ENCODE data around the gene CCDC92. TPM values are rescaled to one million over a fixed set of nuclear protein-coding genes. Genes with fewer than 3 reads are reported as not detected.
A peak's percentile ranks its signal among the peaks of the same experiment; 100 is the strongest.

The CCDC92 gene
- total and polyA plus RNA-seq, 3 donors from 2014 or later, result 63.6 to 140 (median 79.1) TPM

DNA sequence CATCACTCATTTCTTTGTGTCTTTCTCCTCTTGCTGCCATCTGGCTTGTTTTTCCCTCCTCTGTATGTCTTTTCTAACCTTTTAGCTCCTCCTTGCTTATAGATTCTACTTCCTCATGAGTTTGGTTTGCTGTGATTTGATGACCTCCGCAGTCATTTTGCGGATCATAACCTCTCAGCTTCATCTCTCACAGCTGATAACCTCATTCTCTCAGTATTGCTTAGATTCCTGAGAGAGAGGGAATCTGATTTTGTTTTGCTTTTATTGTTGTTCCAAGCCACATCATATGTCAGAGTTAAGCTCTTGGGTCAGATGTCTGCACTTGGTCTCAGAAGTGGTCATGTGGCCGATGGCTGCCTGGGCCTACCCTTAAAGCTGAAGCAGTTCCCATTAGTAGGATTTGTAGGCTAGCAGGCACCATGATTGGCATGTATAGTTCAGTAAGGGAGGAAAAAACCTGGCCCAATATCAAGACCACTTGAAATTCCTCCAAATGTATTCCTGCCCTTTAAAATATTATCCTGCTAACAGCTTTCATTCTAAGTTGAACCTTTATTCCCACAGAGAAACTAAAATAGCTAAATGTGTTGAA lies 13.8 kb upstream of the CCDC92 start:
- Histone ChIP-seq H3K4me3 (no peak overlapping the region), H3K27ac (no peak overlapping the region), H3K36me3 (ENCODE audit: low read depth, missing control alignments) (no peaks in the 10 kb centered on the region), H3K4me1 (no peaks in the 10 kb centered on the region), H3K9me3 (no peaks in the 10 kb centered on the region), H3K27me3 (no peaks in the 10 kb centered on the region)
- no peak for DNase-seq
- intact Hi-C loops (cut with DNase I; ENCODE audit: low total_unique reads), result no loop called here
- TF ChIP-seq, protein P1, sequence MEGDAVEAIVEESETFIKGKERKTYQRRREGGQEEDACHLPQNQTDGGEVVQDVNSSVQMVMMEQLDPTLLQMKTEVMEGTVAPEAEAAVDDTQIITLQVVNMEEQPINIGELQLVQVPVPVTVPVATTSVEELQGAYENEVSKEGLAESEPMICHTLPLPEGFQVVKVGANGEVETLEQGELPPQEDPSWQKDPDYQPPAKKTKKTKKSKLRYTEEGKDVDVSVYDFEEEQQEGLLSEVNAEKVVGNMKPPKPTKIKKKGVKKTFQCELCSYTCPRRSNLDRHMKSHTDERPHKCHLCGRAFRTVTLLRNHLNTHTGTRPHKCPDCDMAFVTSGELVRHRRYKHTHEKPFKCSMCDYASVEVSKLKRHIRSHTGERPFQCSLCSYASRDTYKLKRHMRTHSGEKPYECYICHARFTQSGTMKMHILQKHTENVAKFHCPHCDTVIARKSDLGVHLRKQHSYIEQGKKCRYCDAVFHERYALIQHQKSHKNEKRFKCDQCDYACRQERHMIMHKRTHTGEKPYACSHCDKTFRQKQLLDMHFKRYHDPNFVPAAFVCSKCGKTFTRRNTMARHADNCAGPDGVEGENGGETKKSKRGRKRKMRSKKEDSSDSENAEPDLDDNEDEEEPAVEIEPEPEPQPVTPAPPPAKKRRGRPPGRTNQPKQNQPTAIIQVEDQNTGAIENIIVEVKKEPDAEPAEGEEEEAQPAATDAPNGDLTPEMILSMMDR (IDR thresholded peaks at IDR 0.05), result no peak
- TF ChIP-seq POLR2A (IDR thresholded peaks at IDR 0.05), result no peak
- 88 to 90% methylated on average over 3 of the region's 3 CpGs for WGBS, 2 donors

DNA sequence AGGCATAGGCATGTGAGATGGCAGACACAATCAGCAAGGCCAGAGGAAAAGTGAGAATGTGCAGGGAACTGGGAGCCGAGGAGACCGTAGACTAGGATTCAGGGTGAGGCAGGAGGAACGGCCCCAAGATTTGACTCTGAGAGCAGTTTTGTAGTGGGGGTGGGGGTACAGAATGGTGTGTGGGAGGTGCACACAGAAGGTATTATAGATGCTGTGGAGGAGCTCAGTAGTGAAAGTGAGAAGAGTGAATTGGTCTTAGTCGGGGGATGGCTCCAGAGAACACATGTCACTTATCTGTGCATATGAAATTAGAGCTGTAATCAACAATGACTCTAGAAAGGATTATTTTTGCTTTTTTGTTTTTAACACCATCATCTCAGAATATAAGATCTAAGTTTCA lies 12.3 kb upstream of the CCDC92 start:
- whole genome bisulfite sequencing, 2 donors, result 72 to 82% methylated on average over 4 of the region's 4 CpGs
- H3K9me3 ChIP-seq, result no peaks in the 10 kb centered on the region
- no peak for DNase-seq
- intact Hi-C loops (cut with DNase I; ENCODE audit: low total_unique reads), result no loop called here
- H3K4me3 ChIP-seq, result no peak overlapping the region
- TF ChIP-seq POLR2A (IDR thresholded peaks at IDR 0.05), result no peak
- TF ChIP-seq, protein P1 (IDR thresholded peaks at IDR 0.05), result no peak
- no peak overlapping the region for H3K27ac ChIP-seq
- H3K36me3 ChIP-seq (ENCODE audit: low read depth, missing control alignments), result no peaks in the 10 kb centered on the region
- H3K4me1 ChIP-seq, result no peaks in the 10 kb centered on the region
- H3K27me3 ChIP-seq, result no peaks in the 10 kb centered on the region

DNA sequence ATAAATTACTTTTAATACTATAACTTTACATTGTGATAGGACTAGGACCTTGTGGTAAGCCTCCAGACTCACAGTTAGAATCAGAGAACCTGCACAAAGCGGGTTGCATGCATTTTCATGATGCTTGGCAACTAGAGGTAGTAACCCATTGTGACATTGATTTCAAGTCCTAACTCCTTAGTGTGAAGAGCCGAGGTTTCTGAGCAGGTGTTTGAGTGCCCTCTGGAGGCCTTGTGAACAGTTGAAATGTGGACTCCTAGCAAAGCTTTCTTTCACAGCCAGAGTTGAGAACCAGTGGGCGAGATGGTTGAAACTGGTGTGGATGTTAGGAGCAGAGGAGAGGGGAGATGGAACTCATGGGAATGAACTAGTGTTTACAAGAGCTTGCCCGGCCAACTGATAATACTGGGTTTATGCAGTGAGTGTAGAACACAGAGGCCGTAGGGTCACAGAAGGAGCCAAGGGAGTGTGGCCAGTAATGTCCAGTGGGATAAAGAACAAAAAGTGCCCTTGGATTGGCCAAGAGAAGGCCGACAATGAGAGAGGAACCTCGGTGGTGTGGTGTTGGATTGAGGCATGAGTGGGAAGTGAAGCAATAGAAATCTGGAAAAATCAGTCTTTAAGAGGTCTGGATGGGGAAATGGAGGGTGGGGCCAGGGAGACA lies 11.3 kb upstream of the CCDC92 start:
- Histone ChIP-seq H3K9me3 (no peaks in the 10 kb centered on the region), H3K4me3 (no peak overlapping the region), H3K36me3 (ENCODE audit: low read depth, missing control alignments) (no peaks in the 10 kb centered on the region), H3K27ac (no peak overlapping the region), H3K4me1 (no peaks in the 10 kb centered on the region), H3K27me3 (no peaks in the 10 kb centered on the region)
- no peak for TF ChIP-seq POLR2A (IDR thresholded peaks at IDR 0.05)
- TF ChIP-seq, protein P1 (IDR thresholded peaks at IDR 0.05), result peak in 2 of 3 experiments; percentile 28 to 42
- intact Hi-C loops (cut with DNase I; ENCODE audit: low total_unique reads), result no loop called here
- WGBS, 2 donors, result 44 to 46% methylated on average over 7 of the region's 7 CpGs
- peak; percentile 61 for DNase-seq

DNA sequence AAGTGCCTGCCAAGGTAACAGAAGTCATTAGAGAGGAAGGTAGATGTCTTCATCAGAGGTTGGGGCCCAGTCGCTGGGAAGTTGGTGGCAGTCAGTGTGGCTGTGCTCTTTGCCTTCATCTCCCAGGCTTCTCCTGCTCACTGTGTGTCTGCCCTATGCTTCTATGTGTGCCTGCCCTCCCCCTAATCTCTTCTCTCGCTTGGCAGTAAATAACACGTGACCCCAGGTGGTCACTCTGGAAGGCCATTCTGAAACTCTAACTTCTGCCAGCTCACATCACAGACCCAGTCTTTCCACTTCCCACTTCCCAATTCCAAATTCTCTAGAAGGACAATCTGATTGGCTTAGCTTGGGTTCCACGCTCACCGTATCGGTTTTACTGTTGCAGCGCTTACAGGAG lies 9.6 kb upstream of the CCDC92 start:
- intact Hi-C loops (cut with DNase I; ENCODE audit: low total_unique reads), result no loop called here
- Histone ChIP-seq H3K4me3 (no peak overlapping the region), H3K27me3 (no peaks in the 10 kb centered on the region)

More for the DNA sequence above, 9.6 kb upstream of the CCDC92 start:
- no peak overlapping the region for H3K27ac ChIP-seq
- no peak for DNase-seq
- no peaks in the 10 kb centered on the region for H3K4me1 ChIP-seq
- WGBS, 2 donors, result 77 to 89% methylated on average over 7 of the region's 7 CpGs
- H3K36me3 ChIP-seq (ENCODE audit: low read depth, missing control alignments), result peaks cover 3% of the 10 kb centered on the region
- TF ChIP-seq, protein P1 (IDR thresholded peaks at IDR 0.05), result no peak
- no peaks in the 10 kb centered on the region for H3K9me3 ChIP-seq

All from testis (tissue), 3 donors.